Measurements from ENCODE around the gene GPC5. TPM values are rescaled to one million over a fixed set of nuclear protein-coding genes. Genes with fewer than 3 reads are reported as not detected.

The GPC5 gene
- total and polyA plus RNA-seq, 2 of the 8 experiments (the other 6 are each of a cell fraction or from before 2014, with no cell fraction given), result 0.20 to 0.39 TPM

DNA sequence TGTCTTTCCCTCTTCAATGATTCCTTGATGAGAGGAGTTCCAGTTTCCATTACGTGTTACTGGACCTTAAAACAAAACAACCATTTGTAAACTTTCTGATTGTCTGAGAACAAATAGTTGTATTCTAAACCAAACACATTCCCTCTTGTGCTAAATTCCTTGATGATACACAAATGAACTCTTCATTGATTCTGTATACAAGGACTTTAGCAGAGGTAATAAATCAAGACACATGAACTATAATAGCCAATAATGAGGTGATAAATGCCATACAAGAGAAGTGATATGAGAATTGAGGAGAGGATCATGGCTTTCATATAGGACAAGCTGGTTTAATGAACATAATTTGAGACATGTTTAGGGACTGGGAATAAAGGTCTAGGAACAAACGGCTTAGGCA, 13.5 kb upstream of the GPC5 start (continued):
- no peak for TF ChIP-seq RBBP5 (IDR thresholded peaks at IDR 0.05; ENCODE audit: borderline replicate concordance, low read depth, low read length)
- TF ChIP-seq SRF (IDR thresholded peaks at IDR 0.05; ENCODE audit: low read depth, low read length), result no peak
- no peak for TF ChIP-seq KDM1A (IDR thresholded peaks at IDR 0.05; ENCODE audit: borderline replicate concordance, low read length)

Measured in H1 (cell line).